Measurements from ENCODE around the gene THAP11.

THAP11 gene

DNA sequence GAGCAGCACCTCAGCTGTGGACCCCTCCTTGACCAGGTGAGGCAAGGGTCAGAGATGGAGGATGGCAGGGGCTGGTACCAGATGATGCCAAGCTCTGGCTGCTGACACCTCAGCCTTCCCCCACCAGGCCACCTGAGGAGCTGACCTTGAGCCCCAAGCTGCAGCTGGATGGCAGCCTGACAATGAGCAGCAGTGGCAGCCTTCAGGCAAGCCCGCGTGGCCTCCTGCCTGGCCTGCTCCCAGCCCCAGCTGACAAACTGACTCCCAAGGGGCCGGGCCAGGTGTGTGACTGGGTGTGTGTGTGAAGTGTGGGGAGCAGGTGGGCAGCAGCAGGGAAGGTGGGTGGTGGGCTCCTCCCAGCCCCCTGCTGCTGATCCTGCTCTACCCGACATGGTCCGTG, 37.8 kb downstream of the THAP11 start:
- TF ChIP-seq POLR2AphosphoS5 (IDR thresholded peaks at IDR 0.05; ENCODE audit: low read depth) (no peak), GABPA (IDR thresholded peaks at IDR 0.05; ENCODE audit: low read depth) (no peak), SPI1 (IDR thresholded peaks at IDR 0.05; ENCODE audit: borderline replicate concordance, low read depth) (no peak)
- TF ChIP-seq, protein P1, sequence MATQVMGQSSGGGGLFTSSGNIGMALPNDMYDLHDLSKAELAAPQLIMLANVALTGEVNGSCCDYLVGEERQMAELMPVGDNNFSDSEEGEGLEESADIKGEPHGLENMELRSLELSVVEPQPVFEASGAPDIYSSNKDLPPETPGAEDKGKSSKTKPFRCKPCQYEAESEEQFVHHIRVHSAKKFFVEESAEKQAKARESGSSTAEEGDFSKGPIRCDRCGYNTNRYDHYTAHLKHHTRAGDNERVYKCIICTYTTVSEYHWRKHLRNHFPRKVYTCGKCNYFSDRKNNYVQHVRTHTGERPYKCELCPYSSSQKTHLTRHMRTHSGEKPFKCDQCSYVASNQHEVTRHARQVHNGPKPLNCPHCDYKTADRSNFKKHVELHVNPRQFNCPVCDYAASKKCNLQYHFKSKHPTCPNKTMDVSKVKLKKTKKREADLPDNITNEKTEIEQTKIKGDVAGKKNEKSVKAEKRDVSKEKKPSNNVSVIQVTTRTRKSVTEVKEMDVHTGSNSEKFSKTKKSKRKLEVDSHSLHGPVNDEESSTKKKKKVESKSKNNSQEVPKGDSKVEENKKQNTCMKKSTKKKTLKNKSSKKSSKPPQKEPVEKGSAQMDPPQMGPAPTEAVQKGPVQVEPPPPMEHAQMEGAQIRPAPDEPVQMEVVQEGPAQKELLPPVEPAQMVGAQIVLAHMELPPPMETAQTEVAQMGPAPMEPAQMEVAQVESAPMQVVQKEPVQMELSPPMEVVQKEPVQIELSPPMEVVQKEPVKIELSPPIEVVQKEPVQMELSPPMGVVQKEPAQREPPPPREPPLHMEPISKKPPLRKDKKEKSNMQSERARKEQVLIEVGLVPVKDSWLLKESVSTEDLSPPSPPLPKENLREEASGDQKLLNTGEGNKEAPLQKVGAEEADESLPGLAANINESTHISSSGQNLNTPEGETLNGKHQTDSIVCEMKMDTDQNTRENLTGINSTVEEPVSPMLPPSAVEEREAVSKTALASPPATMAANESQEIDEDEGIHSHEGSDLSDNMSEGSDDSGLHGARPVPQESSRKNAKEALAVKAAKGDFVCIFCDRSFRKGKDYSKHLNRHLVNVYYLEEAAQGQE (IDR thresholded peaks at IDR 0.05; ENCODE audit: insufficient replicate concordance, low read depth) = no peak
- TF ChIP-seq, protein P2, sequence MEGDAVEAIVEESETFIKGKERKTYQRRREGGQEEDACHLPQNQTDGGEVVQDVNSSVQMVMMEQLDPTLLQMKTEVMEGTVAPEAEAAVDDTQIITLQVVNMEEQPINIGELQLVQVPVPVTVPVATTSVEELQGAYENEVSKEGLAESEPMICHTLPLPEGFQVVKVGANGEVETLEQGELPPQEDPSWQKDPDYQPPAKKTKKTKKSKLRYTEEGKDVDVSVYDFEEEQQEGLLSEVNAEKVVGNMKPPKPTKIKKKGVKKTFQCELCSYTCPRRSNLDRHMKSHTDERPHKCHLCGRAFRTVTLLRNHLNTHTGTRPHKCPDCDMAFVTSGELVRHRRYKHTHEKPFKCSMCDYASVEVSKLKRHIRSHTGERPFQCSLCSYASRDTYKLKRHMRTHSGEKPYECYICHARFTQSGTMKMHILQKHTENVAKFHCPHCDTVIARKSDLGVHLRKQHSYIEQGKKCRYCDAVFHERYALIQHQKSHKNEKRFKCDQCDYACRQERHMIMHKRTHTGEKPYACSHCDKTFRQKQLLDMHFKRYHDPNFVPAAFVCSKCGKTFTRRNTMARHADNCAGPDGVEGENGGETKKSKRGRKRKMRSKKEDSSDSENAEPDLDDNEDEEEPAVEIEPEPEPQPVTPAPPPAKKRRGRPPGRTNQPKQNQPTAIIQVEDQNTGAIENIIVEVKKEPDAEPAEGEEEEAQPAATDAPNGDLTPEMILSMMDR (IDR thresholded peaks at IDR 0.05; ENCODE audit: insufficient read depth, low read length) = no peak
- Histone ChIP-seq H3K27ac (replicated peaks) (no peak overlapping the region), H3K4me3 (replicated peaks; ENCODE audit: insufficient read depth, low read length) (no peak overlapping the region), H3K27me3 (ENCODE audit: insufficient read depth, poor library complexity, severe bottlenecking) (no peaks in the 10 kb centered on the region)
- DNase-seq (ENCODE audit: low read depth in 1 of 2, low spot score in 1 of 2) = no peak

DNA sequence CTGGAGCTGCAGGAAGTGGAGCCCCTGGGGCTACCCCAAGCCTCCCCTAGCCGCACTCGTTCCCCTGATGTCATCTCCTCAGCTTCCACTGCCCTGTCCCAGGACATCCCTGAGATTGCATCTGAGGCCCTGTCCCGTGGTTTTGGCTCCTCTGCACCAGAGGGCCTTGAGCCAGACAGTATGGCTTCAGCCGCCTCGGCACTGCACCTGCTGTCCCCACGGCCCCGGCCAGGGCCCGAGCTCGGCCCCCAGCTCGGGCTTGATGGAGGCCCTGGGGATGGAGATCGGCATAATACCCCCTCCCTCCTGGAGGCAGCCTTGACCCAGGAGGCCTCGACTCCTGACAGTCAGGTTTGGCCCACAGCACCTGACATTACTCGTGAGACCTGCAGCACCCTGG, 38.5 kb downstream of the THAP11 start:
- Histone ChIP-seq H3K27ac (replicated peaks) (no peak overlapping the region), H3K4me3 (replicated peaks; ENCODE audit: insufficient read depth, low read length) (no peak overlapping the region), H3K27me3 (ENCODE audit: insufficient read depth, poor library complexity, severe bottlenecking) (no peaks in the 10 kb centered on the region)
- TF ChIP-seq, protein P2 (IDR thresholded peaks at IDR 0.05; ENCODE audit: insufficient read depth, low read length) = no peak
- TF ChIP-seq SPI1 (IDR thresholded peaks at IDR 0.05; ENCODE audit: borderline replicate concordance, low read depth) (no peak), GABPA (IDR thresholded peaks at IDR 0.05; ENCODE audit: low read depth) (no peak), POLR2AphosphoS5 (IDR thresholded peaks at IDR 0.05; ENCODE audit: low read depth) (no peak)
- TF ChIP-seq, protein P1 (IDR thresholded peaks at IDR 0.05; ENCODE audit: insufficient replicate concordance, low read depth) = no peak
- DNase-seq (ENCODE audit: low read depth in 1 of 2, low spot score in 1 of 2) = no peak

- no peak for DNase-seq (ENCODE audit: low read depth in 1 of 2, low spot score in 1 of 2)
- no peak overlapping the region for H3K4me3 ChIP-seq (replicated peaks; ENCODE audit: insufficient read depth, low read length)
- no peak overlapping the region for H3K27ac ChIP-seq (replicated peaks)
- TF ChIP-seq POLR2AphosphoS5 (IDR thresholded peaks at IDR 0.05; ENCODE audit: low read depth) = no peak
- TF ChIP-seq GABPA (IDR thresholded peaks at IDR 0.05; ENCODE audit: low read depth) = no peak
- TF ChIP-seq, protein P1 (IDR thresholded peaks at IDR 0.05; ENCODE audit: insufficient replicate concordance, low read depth) = no peak
- no peak for TF ChIP-seq SPI1 (IDR thresholded peaks at IDR 0.05; ENCODE audit: borderline replicate concordance, low read depth)
- TF ChIP-seq, protein P2 (IDR thresholded peaks at IDR 0.05; ENCODE audit: insufficient read depth, low read length) = no peak
- no peaks in the 10 kb centered on the region for H3K27me3 ChIP-seq (ENCODE audit: insufficient read depth, poor library complexity, severe bottlenecking)
These were observed 39.6 kb downstream of the THAP11 start for GRCh38 chr16:67881621-67882161.

Measured in HL-60 (cell line).